ENCODE results near the gene SPANXB1.
"Not testable (repeated sequence)": the region's sequence is repeated elsewhere in the genome, so short reads cannot be mapped to it uniquely, and the experiment has no call there.

The SPANXB1 gene, protein sequence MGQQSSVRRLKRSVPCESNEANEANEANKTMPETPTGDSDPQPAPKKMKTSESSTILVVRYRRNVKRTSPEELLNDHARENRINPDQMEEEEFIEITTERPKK

GRCh38 chrX:141002568-141002967 lies at the start of gene SPANXB1:
Gene SPANXB1, plus strand, starts transcription at chrX:141002594. Its CDS starts 100 bp downstream, at chrX:141002694.
- DNase-seq = not testable (repeated sequence)

DNA sequence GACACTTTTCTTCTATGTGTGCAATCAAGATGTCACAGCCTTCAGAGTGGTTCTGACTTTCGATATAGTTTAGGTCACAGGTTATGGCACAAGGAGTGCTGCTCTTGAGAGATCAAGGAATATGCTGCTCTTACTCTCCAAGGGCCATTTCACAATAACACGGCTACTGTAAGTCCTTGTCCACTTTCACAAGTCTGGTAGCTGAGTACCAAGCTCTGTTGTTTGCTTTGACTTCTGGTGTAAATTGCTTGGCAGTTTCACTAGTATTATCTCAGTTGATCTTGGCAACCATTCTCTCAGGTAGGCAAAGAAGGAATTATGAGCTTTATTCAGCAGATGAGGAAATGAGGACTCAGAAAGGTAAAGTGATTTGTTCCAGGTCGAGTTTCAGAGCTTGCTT lies 35.4 kb upstream of the SPANXB1 start:
- no peak for DNase-seq

- no peak for DNase-seq
These were observed 31.1 kb upstream of the SPANXB1 start for GRCh38 chrX:140971099-140971795.

GRCh38 chrX:140975472-140975871 lies 26.9 kb upstream of the SPANXB1 start:
- DNase-seq = no peak

- no peak for DNase-seq
These were observed 22.1 kb upstream of the SPANXB1 start for GRCh38 chrX:140980271-140980670.

DNA sequence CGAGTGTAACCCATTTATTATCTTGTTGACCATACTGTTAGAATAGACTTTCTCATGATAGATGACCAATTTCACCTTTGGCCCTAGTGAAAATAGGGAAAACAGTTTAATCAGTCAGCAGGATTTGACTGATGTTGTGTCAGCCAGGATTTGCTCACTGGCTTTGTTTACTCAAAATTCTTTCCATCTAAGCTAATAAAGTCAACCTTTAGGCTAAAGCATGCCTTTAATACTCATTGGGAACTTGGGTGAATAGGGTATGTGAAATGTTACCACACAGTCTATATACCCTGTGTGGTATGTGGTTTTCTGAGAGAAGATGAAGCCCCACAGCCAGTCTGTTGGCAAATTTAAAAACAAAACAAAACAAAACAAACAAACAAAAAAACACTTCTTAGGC lies 18.7 kb upstream of the SPANXB1 start:
- no peak for DNase-seq

DNA sequence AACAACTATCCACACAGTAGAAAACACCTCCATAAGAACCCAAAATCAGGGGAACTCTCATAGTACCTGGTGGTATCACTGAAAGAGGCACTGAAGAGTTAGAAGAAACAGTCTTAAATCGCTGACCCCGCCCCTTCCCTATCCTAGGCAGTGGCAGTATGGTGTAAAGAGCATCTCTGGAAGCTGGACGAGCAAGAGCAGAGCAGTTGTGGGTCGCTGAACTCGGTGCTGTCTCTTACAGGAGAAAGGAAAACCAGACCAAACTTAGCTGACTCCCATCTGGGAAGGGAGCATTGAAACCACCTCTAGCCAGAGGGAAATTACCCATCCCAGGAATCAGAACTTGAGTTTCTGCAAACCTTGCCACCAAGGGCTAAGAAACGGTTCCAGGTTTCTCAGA lies 2.8 kb downstream of the SPANXB1 start:
- not testable (repeated sequence) for DNase-seq

- not testable (repeated sequence) for DNase-seq
These were observed 41.9 kb downstream of the SPANXB1 start for GRCh38 chrX:141044246-141044645.

GRCh38 chrX:141049878-141050277 lies 47.5 kb downstream of the SPANXB1 start:
- DNase-seq = not testable (repeated sequence)

- DNase-seq = not testable (repeated sequence)
These were observed 49.7 kb downstream of the SPANXB1 start for GRCh38 chrX:141052098-141052497.

All from anterior cingulate cortex (tissue), 58 donors.